PFSK-1 (cell line): ENCODE results near the gene SFT2D3.

ENCODE experiments used
- FOXP2 ChIP-seq: optimal IDR thresholded peaks from 2 replicates; pipeline ENCODE3; 2011; ENCODE audit warnings: borderline replicate concordance, control low read depth, inconsistent platforms; ENCODE audit not compliant: insufficient read depth; ENCODE audit errors: extremely low read length, extremely low read depth
- POLR2AphosphoS5 ChIP-seq: IDR thresholded peaks from 2 replicates; pipeline ENCODE4 v1.6.1; 2012; ENCODE audit warnings: low read depth, mild to moderate bottlenecking, control low read depth, low read length, moderate library complexity
- REST ChIP-seq, 2 experiments: IDR thresholded peaks; 2 replicates each; pipeline versions ENCODE4 v1.6.1 to v1.8.0; 2011 to 2012; ENCODE audit warnings: low read depth in 2 of 2, low read length in 2 of 2, control low read depth in 1 of 2, inconsistent platforms in 1 of 2, mild to moderate bottlenecking in 1 of 2, moderate library complexity in 1 of 2; ENCODE audit not compliant: insufficient read depth in 1 of 2
- SIN3A ChIP-seq: IDR thresholded peaks from 2 replicates; pipeline ENCODE4 v1.6.1; 2012; ENCODE audit warnings: mild to moderate bottlenecking, low read length, moderate library complexity, borderline replicate concordance; ENCODE audit not compliant: insufficient read depth
- TAF1 ChIP-seq: IDR thresholded peaks from 2 replicates; pipeline ENCODE4 v1.6.1; 2012; ENCODE audit warnings: low read length, control low read depth, borderline replicate concordance; ENCODE audit not compliant: insufficient read depth

The SFT2D3 gene

DNA sequence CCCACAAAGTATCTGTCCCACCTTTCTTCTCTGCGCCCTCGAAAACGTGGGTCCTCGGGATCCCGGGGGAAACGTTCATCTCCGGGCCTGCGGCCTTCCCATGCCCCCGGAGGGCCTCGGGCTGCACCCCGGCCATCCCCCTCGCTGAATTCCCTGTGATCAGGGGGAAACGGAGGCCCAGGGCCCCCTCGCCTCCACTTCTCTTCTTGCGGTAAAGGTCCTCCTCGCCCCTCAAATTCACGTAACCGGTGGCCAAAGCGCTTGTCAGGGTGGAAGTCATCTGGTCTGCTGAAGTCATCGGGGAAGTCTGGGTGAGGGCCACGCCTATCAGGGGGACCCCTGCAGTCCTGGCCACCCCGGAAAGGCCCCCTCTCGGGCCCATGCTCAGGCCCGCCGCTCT is 12.3 kb downstream of the SFT2D3 start:
- TF ChIP-seq TAF1, result no peak
- TF ChIP-seq FOXP2, result no peak
- TF ChIP-seq REST (IDR thresholded peaks at IDR 0.05; ENCODE audit: insufficient read depth in 1 of 2, low read depth in 2 of 2, low read length in 2 of 2), result no peak
- no peak for TF ChIP-seq SIN3A
- no peak for TF ChIP-seq POLR2AphosphoS5

GRCh38 chr2:127715778-127716449 is 14.6 kb downstream of the SFT2D3 start:
- TF ChIP-seq REST (IDR thresholded peaks at IDR 0.05; ENCODE audit: insufficient read depth in 1 of 2, low read depth in 2 of 2, low read length in 2 of 2) (no peak), FOXP2 (no peak), POLR2AphosphoS5 (no peak), SIN3A (no peak), TAF1 (no peak)

- no peak for TF ChIP-seq REST (IDR thresholded peaks at IDR 0.05; ENCODE audit: insufficient read depth in 1 of 2, low read depth in 2 of 2, low read length in 2 of 2)
- no peak for TF ChIP-seq TAF1
- TF ChIP-seq SIN3A, result no peak
- TF ChIP-seq POLR2AphosphoS5, result no peak
- no peak for TF ChIP-seq FOXP2
Measured at GRCh38 chr2:127718271-127718670, 17.0 kb downstream of the SFT2D3 start.

DNA sequence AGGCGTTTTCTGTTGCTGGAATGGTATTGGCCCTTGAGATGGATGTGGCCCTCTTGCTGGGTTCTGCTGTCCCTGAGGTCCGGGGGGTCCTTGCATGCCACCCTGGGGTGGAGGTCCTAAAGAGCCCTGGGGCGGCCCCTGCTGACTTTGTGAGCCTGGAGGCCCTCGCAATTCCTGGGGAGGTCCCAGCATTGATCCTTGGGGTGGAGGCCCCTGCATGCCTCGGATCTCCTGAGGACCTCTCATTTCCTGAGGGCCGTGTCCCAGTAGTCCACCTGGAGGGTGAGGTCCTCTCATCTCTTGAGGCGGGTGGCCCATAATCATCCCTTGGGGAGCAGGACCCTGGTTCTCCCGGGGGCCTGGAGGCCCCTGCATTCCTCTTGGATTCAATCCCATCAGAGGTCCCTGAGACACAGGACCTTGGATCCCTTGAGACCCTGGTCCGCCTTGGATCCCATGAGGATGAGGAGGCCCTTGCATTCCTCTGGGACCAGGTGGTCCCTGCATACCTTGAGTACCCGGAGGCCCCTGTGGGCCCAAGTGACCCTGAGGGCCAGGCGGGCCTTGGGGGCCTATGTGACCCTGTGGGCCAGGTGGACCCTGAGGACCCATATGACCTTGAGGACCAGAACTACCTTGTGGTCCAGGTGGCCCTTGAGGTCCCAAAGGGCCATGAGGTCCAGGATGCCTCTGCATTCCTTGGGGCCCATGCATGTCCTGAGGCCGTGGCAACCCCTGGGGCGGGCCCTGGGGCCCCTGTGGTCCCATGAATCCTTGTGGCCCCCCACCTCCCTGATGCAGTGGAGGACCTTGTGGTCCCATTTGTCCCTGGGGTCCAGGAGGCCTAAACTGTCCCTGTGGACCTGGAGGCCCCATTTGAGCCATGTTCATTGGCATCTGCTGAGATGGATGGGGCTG is 18.3 kb downstream of the SFT2D3 start:
- TF ChIP-seq SIN3A, result no peak
- no peak for TF ChIP-seq TAF1
- TF ChIP-seq POLR2AphosphoS5, result no peak
- no peak for TF ChIP-seq FOXP2
- TF ChIP-seq REST (IDR thresholded peaks at IDR 0.05; ENCODE audit: insufficient read depth in 1 of 2, low read depth in 2 of 2, low read length in 2 of 2), result no peak
